Testis (tissue), 2 donors: ENCODE data around the gene ZFR.

Source experiments
- POLR2A ChIP-seq: fragments of 450-650 bp; IDR thresholded peaks from one replicate; pipeline ENCODE4 v1.6.1; 2017; ENCODE audit warnings: antibody characterized with exemption, mild to moderate bottlenecking, moderate library complexity
- TF ChIP-seq, protein P1 (sequence below), 3 experiments: fragments of 450-650 bp in 2 of 3; fragments of 200-600 bp in 1 of 3; sonication (generic) in 1 of 3; IDR thresholded peaks; one replicate each; pipeline ENCODE4 v1.5.1; 2016 to 2019; ENCODE audit warnings: antibody characterized with exemption in 3 of 3, mild to moderate bottlenecking in 2 of 3, moderate library complexity in 1 of 3

DNA sequence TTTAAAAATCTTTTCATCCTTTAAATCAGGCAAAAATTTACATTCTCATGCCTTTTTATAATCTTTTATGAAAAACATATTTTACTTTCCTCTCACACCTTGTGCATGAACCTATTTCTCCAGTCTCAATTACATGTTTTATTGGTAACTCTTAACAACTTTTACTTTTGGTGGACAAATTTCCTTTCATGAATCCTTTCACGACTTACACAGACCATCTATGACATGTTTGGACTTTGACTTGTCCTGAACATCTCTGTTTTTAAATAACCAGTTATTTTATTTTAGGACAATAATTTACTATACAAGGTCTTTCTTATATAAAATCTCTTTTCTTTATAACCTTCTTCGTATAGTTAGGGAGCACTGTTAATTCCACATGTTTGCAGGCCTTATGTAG, 105.3 kb downstream of the ZFR start:
- TF ChIP-seq, protein P1, sequence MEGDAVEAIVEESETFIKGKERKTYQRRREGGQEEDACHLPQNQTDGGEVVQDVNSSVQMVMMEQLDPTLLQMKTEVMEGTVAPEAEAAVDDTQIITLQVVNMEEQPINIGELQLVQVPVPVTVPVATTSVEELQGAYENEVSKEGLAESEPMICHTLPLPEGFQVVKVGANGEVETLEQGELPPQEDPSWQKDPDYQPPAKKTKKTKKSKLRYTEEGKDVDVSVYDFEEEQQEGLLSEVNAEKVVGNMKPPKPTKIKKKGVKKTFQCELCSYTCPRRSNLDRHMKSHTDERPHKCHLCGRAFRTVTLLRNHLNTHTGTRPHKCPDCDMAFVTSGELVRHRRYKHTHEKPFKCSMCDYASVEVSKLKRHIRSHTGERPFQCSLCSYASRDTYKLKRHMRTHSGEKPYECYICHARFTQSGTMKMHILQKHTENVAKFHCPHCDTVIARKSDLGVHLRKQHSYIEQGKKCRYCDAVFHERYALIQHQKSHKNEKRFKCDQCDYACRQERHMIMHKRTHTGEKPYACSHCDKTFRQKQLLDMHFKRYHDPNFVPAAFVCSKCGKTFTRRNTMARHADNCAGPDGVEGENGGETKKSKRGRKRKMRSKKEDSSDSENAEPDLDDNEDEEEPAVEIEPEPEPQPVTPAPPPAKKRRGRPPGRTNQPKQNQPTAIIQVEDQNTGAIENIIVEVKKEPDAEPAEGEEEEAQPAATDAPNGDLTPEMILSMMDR (IDR thresholded peaks at IDR 0.05), result no peak
- TF ChIP-seq POLR2A, result no peak
